ELF-1 (cell line): Measurements from ENCODE around the gene GNA12.

ENCODE experiments used
- DNase-seq: peaks from one replicate; pipeline ENCODE4 v3.0.0-alpha.2; 2016; ENCODE audit warnings: low read depth, low spot score

GNA12 gene

GRCh38 chr7:2838451-2838850 lies 5.7 kb downstream of the GNA12 start:
- no peak for DNase-seq

- no peak for DNase-seq
Observed at GRCh38 chr7:2837496-2837895, 6.6 kb downstream of the GNA12 start.

GRCh38 chr7:2834748-2835441 lies 9.2 kb downstream of the GNA12 start:
- no peak for DNase-seq

GRCh38 chr7:2833083-2833910 lies 10.8 kb downstream of the GNA12 start:
- DNase-seq = no peak

GRCh38 chr7:2832461-2832860 lies 11.6 kb downstream of the GNA12 start:
- DNase-seq = no peak

GRCh38 chr7:2830609-2831376 lies 13.3 kb downstream of the GNA12 start:
- DNase-seq = no peak

GRCh38 chr7:2829040-2829439 lies 15.1 kb downstream of the GNA12 start:
- DNase-seq = no peak

- no peak for DNase-seq
Observed at GRCh38 chr7:2826771-2827170, 17.3 kb downstream of the GNA12 start.

- peak; percentile 17 for DNase-seq
Observed at GRCh38 chr7:2825559-2826227, 18.4 kb downstream of the GNA12 start.

GRCh38 chr7:2824678-2825461 lies 19.2 kb downstream of the GNA12 start:
- DNase-seq = peak; percentile 71

- DNase-seq = no peak
Observed at GRCh38 chr7:2824026-2824677, 20.0 kb downstream of the GNA12 start.

- no peak for DNase-seq
Observed at GRCh38 chr7:2823130-2823529, 21.0 kb downstream of the GNA12 start.

- DNase-seq = no peak
Observed at GRCh38 chr7:2821842-2822507, 22.1 kb downstream of the GNA12 start.

GRCh38 chr7:2821161-2821841 lies 22.8 kb downstream of the GNA12 start:
- DNase-seq = peak; percentile 39

- DNase-seq = peak; percentile 53
Observed at GRCh38 chr7:2820508-2820934, 23.6 kb downstream of the GNA12 start.

GRCh38 chr7:2819954-2820397 lies 24.1 kb downstream of the GNA12 start:
- DNase-seq = no peak

GRCh38 chr7:2819161-2819953 lies 24.8 kb downstream of the GNA12 start:
- peak; percentile 19 for DNase-seq

GRCh38 chr7:2818653-2819052 lies 25.5 kb downstream of the GNA12 start:
- DNase-seq = no peak
